ENCODE results near the gene HIP1.

HIP1 gene

DNA sequence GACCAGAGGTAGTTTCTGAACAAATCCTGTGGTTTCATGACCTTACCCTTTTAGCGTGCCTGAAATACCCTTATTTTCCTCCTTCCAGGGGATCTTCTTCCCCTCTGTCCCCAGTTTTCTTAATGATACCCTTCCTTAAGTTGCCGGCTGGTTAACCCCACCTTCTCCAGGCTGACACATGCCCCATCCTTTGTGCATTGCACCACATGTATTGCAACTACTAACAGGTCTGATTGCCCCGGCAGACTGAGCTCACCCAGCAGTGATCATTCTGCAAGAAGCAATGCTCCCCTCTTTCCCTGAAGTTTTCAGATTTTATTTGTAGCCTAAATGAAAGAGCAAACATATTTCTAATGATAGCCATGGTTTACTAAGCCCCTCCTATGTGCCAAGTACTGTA is 108.2 kb downstream of the HIP1 start:
- ChIA-PET POLR2A (no interaction called here), CTCF (interaction anchor here (1.0 kb wide), 2 partner anchors 11 to 19 kb away, joined by 3 read pairs; no protein-coding TSS in a partner anchor)
- DNase-seq (ENCODE audit: low read depth, low spot score), result no peak
- no peak overlapping the region for H3K4me3 ChIP-seq (ENCODE audit: low read depth, low read length)
- TF ChIP-seq, protein P1, sequence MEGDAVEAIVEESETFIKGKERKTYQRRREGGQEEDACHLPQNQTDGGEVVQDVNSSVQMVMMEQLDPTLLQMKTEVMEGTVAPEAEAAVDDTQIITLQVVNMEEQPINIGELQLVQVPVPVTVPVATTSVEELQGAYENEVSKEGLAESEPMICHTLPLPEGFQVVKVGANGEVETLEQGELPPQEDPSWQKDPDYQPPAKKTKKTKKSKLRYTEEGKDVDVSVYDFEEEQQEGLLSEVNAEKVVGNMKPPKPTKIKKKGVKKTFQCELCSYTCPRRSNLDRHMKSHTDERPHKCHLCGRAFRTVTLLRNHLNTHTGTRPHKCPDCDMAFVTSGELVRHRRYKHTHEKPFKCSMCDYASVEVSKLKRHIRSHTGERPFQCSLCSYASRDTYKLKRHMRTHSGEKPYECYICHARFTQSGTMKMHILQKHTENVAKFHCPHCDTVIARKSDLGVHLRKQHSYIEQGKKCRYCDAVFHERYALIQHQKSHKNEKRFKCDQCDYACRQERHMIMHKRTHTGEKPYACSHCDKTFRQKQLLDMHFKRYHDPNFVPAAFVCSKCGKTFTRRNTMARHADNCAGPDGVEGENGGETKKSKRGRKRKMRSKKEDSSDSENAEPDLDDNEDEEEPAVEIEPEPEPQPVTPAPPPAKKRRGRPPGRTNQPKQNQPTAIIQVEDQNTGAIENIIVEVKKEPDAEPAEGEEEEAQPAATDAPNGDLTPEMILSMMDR (IDR thresholded peaks at IDR 0.05; ENCODE audit: insufficient read depth, low read length, missing control alignments), result no peak

DNA sequence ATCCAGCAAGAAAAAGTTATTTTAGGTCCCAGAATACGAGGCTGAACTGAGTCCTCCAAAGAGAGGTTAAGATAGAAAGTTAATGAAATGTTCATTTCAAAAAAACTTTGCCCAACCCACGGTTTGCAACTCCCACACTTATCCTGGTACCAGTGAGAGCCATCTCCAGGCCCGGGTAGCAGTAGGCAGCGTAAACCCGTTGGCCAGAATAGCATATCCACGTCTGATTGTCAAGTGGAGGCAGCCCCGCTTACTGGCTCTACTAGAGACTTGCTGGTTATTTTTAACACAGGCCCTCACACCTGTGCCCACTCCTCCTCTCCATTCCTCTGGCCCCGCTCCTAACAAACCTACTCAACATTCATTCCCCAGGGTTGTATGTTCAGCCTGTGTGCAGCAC is 109.7 kb downstream of the HIP1 start:
- TF ChIP-seq, protein P1 (IDR thresholded peaks at IDR 0.05; ENCODE audit: insufficient read depth, low read length, missing control alignments), result no peak
- no peak overlapping the region for H3K4me3 ChIP-seq (ENCODE audit: low read depth, low read length)
- DNase-seq (ENCODE audit: low read depth, low spot score), result no peak
- ChIA-PET CTCF (no interaction called here), POLR2A (no interaction called here)

DNA sequence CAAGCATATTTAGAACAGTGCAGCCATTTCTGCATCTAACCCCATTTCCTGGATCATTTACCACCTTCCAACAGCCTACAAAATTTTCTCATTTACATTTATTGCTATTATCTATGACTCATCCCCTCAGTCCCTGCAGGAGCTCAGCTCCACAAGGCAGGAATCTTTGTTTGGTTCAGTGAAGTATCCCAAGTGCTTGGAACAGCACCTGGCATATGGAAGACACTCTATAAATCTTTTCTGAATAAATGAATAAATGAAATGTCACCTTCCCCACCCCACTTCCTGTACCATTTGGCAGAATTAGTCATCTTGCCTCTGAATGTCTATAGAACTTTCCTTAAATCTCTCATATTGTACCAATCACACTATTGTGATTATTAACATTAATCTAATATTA is 110.7 kb downstream of the HIP1 start:
- no peak for DNase-seq (ENCODE audit: low read depth, low spot score)
- POLR2A ChIA-PET, result no interaction called here
- CTCF ChIA-PET, result no interaction called here
- TF ChIP-seq, protein P1 (IDR thresholded peaks at IDR 0.05; ENCODE audit: insufficient read depth, low read length, missing control alignments), result no peak
- H3K4me3 ChIP-seq (ENCODE audit: low read depth, low read length), result no peak overlapping the region

DNA sequence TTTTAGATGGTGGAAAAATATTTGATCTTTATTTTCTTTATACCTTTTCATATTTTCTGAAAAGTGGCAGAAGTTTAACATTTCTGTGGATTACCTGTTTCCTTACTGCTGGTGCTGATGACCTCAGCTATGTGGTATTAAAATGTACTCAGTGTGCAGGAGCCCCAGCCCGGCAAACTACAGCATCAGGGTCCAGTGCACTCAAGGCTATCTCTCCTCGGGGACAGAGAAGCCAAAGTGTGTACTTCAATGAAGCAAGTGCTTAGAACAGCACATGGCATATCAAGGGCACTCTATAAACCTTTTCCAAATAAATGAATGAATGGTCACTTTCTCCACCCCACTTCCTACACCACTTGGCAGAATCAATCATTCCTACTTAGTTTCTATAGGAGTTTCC is 111.8 kb downstream of the HIP1 start:
- ChIA-PET POLR2A (no interaction called here), CTCF (no interaction called here)
- TF ChIP-seq, protein P1 (IDR thresholded peaks at IDR 0.05; ENCODE audit: insufficient read depth, low read length, missing control alignments), result no peak
- no peak for DNase-seq (ENCODE audit: low read depth, low spot score)
- H3K4me3 ChIP-seq (ENCODE audit: low read depth, low read length), result no peak overlapping the region

DNA sequence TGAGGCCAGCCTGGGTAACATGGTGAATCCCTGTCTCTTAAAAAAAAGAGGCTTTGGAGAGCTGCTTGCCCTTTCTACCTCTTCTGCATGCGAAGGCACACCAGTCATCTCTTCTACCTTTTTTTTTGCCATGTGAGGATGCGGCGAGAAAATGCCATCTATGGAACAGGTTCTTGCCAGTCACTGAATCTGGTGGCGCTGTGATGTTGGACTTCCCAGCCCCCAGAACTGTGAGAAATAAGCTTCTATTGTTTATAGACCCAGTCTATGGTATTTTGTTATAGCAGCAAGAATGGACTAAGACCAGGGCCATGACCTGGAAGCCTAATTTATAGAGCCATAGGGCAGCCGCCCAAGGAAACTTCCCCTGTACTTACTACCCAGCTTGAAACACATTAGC is 112.9 kb downstream of the HIP1 start:
- ChIA-PET POLR2A (no interaction called here), CTCF (no interaction called here)
- no peak for DNase-seq (ENCODE audit: low read depth, low spot score)
- no peak overlapping the region for H3K4me3 ChIP-seq (ENCODE audit: low read depth, low read length)
- TF ChIP-seq, protein P1 (IDR thresholded peaks at IDR 0.05; ENCODE audit: insufficient read depth, low read length, missing control alignments), result no peak

DNA sequence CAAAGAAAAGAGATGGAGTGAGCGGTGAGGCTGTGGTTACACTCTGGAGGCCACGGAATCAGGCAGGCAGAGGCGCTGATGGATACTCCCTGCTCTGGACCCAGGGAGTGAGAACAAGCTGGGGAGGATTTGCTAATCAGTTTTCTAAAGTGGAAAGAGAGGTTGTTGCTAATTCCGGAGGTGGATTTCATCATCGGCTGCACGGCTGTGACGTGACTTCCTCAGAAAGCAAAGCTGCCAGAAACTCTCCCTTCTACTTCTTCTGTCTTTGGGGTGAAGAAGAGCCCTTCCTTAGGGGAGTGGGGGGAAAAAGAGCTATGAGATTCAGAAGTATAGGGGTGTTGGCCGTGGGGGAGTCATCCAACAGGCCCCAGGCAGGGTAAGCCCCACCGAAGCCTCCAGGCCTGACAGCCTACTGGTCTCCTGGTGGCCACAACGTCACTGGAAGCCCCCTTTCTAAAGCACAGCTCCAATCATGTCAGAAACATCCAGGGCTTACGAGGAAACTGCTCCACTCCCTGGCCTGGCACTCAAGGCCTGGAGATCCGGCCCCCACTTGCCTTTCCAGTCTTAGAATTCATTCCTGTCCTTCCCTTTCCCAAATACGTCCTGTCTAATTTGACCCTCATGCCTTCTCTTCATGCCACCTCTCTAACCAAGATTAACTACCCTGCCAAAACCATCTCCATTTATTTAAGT is 114.5 kb downstream of the HIP1 start:
- POLR2A ChIA-PET, result no interaction called here
- H3K4me3 ChIP-seq (ENCODE audit: low read depth, low read length), result no peak overlapping the region
- TF ChIP-seq, protein P1 (IDR thresholded peaks at IDR 0.05; ENCODE audit: insufficient read depth, low read length, missing control alignments), result no peak
- DNase-seq (ENCODE audit: low read depth, low spot score), result no peak
- CTCF ChIA-PET, result interaction anchor here (0.7 kb wide), 1 partner anchor 10 kb away, joined by 3 read pairs; no protein-coding TSS in a partner anchor

Measured in AG04449 (cell line).